HL-60 (cell line): Measurements from ENCODE around the gene CFL1.

Experiments
- CTCF ChIP-seq: IDR thresholded peaks from one replicate; pipeline ENCODE4 v1.5.1; 2011; ENCODE audit warnings: low read length, control low read depth, inconsistent platforms; ENCODE audit not compliant: insufficient read depth
- POLR2AphosphoS5 ChIP-seq: IDR thresholded peaks from 2 replicates; pipeline ENCODE4 v1.6.1; 2012; ENCODE audit warnings: low read depth
- REST ChIP-seq: IDR thresholded peaks from 2 replicates; pipeline ENCODE4 v1.6.1; 2012; ENCODE audit warnings: low read depth; ENCODE audit not compliant: insufficient replicate concordance
- SPI1 ChIP-seq: IDR thresholded peaks from 2 replicates; pipeline ENCODE4 v1.6.1; 2012; ENCODE audit warnings: low read depth, mild to moderate bottlenecking, borderline replicate concordance

- no peak for TF ChIP-seq REST
- TF ChIP-seq CTCF: no peak
- no peak; the same call in 1 of the 2 replicates for TF ChIP-seq POLR2AphosphoS5
- TF ChIP-seq SPI1: no peak
These were observed 10.2 kb upstream of the CFL1 start for GRCh38 chr11:65868076-65868667.
